CD4-positive, CD25-positive, alpha-beta regulatory T cell (primary cell): ENCODE data around the gene ANTXR2. TPM values are rescaled to one million over a fixed set of nuclear protein-coding genes. Genes with fewer than 3 reads are reported as not detected.

ENCODE experiments used
- ATAC-seq, 2 donors: fragments of 150-1000 bp; cut with Tn5 transposase; one replicate each; pipeline ENCODE4 v1.10.0; 2021; ENCODE audit warnings: low read depth in 2 of 2, moderate number of reproducible peaks in 2 of 2, moderate library complexity in 1 of 2
- DNase-seq, 3 donors: peaks; one replicate each; pipeline versions ENCODE4 v3.0.0 to v3.0.0-alpha.2; 2012 to 2022; ENCODE audit warnings: mixed read lengths in 1 of 3
- H3K27ac ChIP-seq: one replicate; pipeline ENCODE4 v1.7.0; 2013; ENCODE audit warnings: mild to moderate bottlenecking, low read length; ENCODE audit not compliant: insufficient read depth, poor library complexity, severe bottlenecking
- H3K27me3 ChIP-seq: one replicate; pipeline ENCODE4 v1.7.0; 2013; ENCODE audit warnings: low read length; ENCODE audit not compliant: control insufficient read depth, insufficient read depth
- H3K36me3 ChIP-seq: one replicate; pipeline ENCODE4 v1.7.0; 2013; ENCODE audit warnings: mild to moderate bottlenecking, low read length, moderate library complexity; ENCODE audit not compliant: control insufficient read depth, insufficient read depth
- H3K4me1 ChIP-seq: 2 replicates; pipeline ENCODE4 v1.7.0; 2013; ENCODE audit warnings: mild to moderate bottlenecking, low read length; ENCODE audit not compliant: insufficient read depth, control insufficient read depth, poor library complexity, severe bottlenecking
- H3K4me3 ChIP-seq: one replicate; pipeline ENCODE4 v1.7.0; 2013; ENCODE audit warnings: low read depth, mild to moderate bottlenecking, low read length, moderate library complexity
- H3K9me3 ChIP-seq, 2 experiments: 1 replicate in 1 of 2; 2 replicates in 1 of 2; pipeline ENCODE4 v1.7.0; 2013; ENCODE audit warnings: low read length in 2 of 2, mild to moderate bottlenecking in 1 of 2, moderate library complexity in 1 of 2; ENCODE audit not compliant: control insufficient read depth in 2 of 2
- H3K27ac Mint-ChIP-seq, 3 donors: one replicate each; pipeline ENCODE4 v1.8.0; 2020 to 2022; ENCODE audit warnings: mild to moderate bottlenecking in 3 of 3, mixed read lengths in 3 of 3, moderate library complexity in 2 of 3
- H3K27me3 Mint-ChIP-seq: one replicate; pipeline ENCODE4 v1.8.0; 2022; ENCODE audit warnings: mild to moderate bottlenecking, mixed read lengths
- H3K36me3 Mint-ChIP-seq: one replicate; pipeline ENCODE4 v1.8.0; 2020; ENCODE audit warnings: mixed read lengths
- H3K4me1 Mint-ChIP-seq, 4 donors: one replicate each; pipeline ENCODE4 v1.8.0; 2020 to 2022; ENCODE audit warnings: mixed read lengths in 4 of 4, mild to moderate bottlenecking in 1 of 4
- H3K4me3 Mint-ChIP-seq, 4 donors: one replicate each; pipeline ENCODE4 v1.8.0; 2020 to 2022; ENCODE audit warnings: mild to moderate bottlenecking in 4 of 4, mixed read lengths in 4 of 4, moderate library complexity in 3 of 4
- H3K9me3 Mint-ChIP-seq, 7 donors: one replicate each; pipeline ENCODE4 v1.8.0; 2020 to 2022; ENCODE audit warnings: mixed read lengths in 7 of 7, mild to moderate bottlenecking in 3 of 7, moderate library complexity in 2 of 7
- polyA plus RNA-seq, 4 donors: library from polyadenylated mRNA; unstranded; fragments of 300-500 nt; fragmentation: Illumina TruSeq; gene quantifications; one replicate each; pipeline ENCODE4 v1.2.3, GENCODE V29; 2021
- total RNA-seq: library from RNA; stranded (reverse); gene quantifications from one replicate; pipeline ENCODE4 v1.2.3, GENCODE V29; 2022

The ANTXR2 gene
- total and polyA plus RNA-seq, 5 donors from 2014 or later: 66.4 to 117 (median 70.2) TPM

DNA sequence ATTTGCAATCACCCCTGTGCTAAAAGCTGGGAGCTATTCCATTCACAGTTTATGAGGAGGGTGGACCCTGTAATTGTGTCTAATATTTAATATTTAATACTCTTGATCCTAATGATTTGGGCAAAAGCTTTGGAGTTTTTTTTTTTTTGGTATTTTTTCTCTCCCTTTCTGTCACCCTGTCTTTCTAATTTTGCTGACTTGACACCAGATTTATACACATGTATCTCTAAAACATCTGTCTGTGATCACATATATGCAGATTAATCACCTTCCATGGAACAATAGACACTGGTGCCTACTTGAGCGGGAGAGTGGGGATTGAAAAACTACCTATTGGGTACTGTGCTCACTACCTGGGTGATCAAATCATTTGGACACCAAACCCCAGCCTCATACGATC lies 18.7 kb upstream of the ANTXR2 start:
- H3K4me3 ChIP-seq: no peak overlapping the region
- no peak for ATAC-seq
- Mint-ChIP-seq H3K27ac (no peak overlapping the region), H3K27me3 (no peaks in the 10 kb centered on the region), H3K9me3 (no peaks in the 10 kb centered on the region), H3K36me3 (no peaks in the 10 kb centered on the region), H3K4me1 (peaks cover 2 to 5% (median 4%) of the 10 kb centered on the region in 4 donors), H3K4me3 (no peak overlapping the region)
- no peaks in the 10 kb centered on the region for H3K9me3 ChIP-seq
- H3K36me3 ChIP-seq: no peaks in the 10 kb centered on the region
- no peaks in the 10 kb centered on the region for H3K4me1 ChIP-seq
- no peak overlapping the region for H3K27ac ChIP-seq
- no peaks in the 10 kb centered on the region for H3K27me3 ChIP-seq
- DNase-seq: no peak

DNA sequence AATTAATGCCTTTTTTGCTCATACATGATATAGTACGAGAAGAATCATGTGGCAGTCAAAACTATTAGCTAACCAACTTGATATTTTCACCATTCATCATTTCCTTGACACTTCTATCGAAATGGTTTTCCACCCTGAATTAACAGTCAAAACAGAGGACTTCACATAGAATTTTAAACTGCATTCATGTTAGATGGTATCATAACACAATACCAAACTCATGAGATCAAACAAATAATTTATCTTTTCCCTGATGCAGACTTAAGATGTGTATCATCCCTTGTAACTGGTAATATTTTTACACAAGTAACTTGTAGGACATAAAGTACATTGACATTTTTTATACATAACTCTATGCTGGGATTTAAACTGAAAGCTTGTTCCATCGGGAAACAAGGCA lies 18.2 kb upstream of the ANTXR2 start:
- no peaks in the 10 kb centered on the region for H3K36me3 ChIP-seq

DNA sequence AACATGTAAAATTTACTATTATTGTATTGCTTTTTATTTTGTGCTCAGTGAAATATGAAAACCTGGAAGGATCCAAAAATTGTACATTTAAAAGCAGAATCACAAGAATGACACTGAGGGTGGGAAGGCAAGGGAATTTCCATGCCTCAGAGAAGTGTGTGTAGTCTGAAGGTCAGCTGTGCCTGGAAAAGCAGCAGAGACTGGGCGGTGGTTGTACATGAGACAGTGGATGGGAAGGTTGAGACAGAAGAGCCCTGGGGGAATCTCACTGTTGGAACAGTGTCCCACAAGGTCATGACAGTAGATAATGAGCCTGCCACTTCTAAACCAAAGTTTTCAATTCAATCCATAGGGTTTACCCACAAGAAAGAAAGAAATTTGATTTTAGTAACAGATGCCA lies 17.1 kb upstream of the ANTXR2 start:
- peaks cover 2 to 5% (median 4%) of the 10 kb centered on the region in 4 donors for H3K4me1 Mint-ChIP-seq
- ATAC-seq (no peak), DNase-seq (no peak)
- no peak overlapping the region for H3K4me3 Mint-ChIP-seq
- no peaks in the 10 kb centered on the region for H3K36me3 Mint-ChIP-seq
- Histone ChIP-seq H3K36me3 (no peaks in the 10 kb centered on the region), H3K9me3 (no peaks in the 10 kb centered on the region), H3K27ac (no peak overlapping the region), H3K4me1 (no peaks in the 10 kb centered on the region), H3K27me3 (no peaks in the 10 kb centered on the region), H3K4me3 (no peak overlapping the region)
- no peaks in the 10 kb centered on the region for H3K27me3 Mint-ChIP-seq
- no peak overlapping the region for H3K27ac Mint-ChIP-seq
- H3K9me3 Mint-ChIP-seq: no peaks in the 10 kb centered on the region

More for the DNA sequence above, 18.2 kb upstream of the ANTXR2 start:
- peaks cover 2 to 5% (median 4%) of the 10 kb centered on the region in 4 donors for H3K4me1 Mint-ChIP-seq
- H3K27ac Mint-ChIP-seq: no peak overlapping the region
- no peak for DNase-seq
- no peak overlapping the region for H3K4me3 Mint-ChIP-seq
- Histone ChIP-seq H3K4me3 (no peak overlapping the region), H3K4me1 (no peaks in the 10 kb centered on the region), H3K27ac (no peak overlapping the region), H3K27me3 (no peaks in the 10 kb centered on the region), H3K9me3 (no peaks in the 10 kb centered on the region)
- no peaks in the 10 kb centered on the region for H3K9me3 Mint-ChIP-seq
- H3K27me3 Mint-ChIP-seq: no peaks in the 10 kb centered on the region
- H3K36me3 Mint-ChIP-seq: no peaks in the 10 kb centered on the region
- ATAC-seq: no peak

DNA sequence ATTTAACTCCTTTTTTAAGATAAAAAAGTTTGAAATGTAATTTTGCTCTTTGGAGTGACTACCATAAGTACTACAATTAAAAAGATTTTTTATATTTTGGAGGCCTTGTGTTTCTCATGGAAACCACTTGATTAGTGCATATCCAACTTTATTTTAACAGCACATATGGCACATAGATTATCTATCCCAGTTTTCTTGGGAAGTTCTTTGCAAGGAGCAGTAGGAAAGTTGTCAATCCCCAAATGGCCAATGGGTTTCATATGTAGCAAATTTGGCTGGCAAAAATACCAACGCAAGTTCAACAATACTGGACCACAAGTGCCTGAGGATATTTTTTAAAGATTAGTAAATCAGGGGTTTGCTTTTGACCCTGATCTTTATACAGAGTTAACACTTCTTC lies 15.4 kb upstream of the ANTXR2 start:
- H3K9me3 ChIP-seq: no peaks in the 10 kb centered on the region
- H3K27ac ChIP-seq: no peak overlapping the region
- H3K36me3 ChIP-seq: no peaks in the 10 kb centered on the region
- Mint-ChIP-seq H3K4me3 (no peak overlapping the region), H3K9me3 (no peaks in the 10 kb centered on the region), H3K27me3 (no peaks in the 10 kb centered on the region), H3K36me3 (no peaks in the 10 kb centered on the region), H3K27ac (no peak overlapping the region), H3K4me1 (peaks cover 2 to 5% (median 4%) of the 10 kb centered on the region in 4 donors)
- H3K4me3 ChIP-seq: no peak overlapping the region
- ATAC-seq: no peak
- no peaks in the 10 kb centered on the region for H3K27me3 ChIP-seq
- no peaks in the 10 kb centered on the region for H3K4me1 ChIP-seq
- no peak for DNase-seq

DNA sequence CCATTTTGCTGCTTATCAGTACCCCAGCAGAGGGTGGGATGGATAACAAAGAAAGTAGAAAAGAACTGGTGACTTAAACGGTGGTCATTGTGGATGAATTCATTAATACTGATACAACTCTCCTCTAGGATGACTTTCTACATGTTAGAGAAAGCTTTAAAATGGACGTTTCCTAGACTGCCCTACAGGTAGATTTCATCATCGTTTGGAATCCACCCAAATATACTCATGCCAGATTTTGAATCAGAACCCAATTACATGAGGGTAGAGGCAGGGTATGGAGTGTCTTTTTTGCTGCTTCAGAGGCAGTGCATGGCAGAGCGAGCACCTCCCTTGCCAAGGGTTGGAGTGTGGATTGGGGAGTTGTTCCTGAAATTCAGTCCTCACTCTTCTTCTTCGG lies 13.3 kb upstream of the ANTXR2 start:
- H3K4me3 Mint-ChIP-seq: no peak overlapping the region
- no peak for DNase-seq
- no peak overlapping the region for H3K27ac ChIP-seq
- H3K27me3 Mint-ChIP-seq: no peaks in the 10 kb centered on the region
- H3K4me3 ChIP-seq: no peak overlapping the region
- H3K36me3 Mint-ChIP-seq: no peaks in the 10 kb centered on the region
- no peaks in the 10 kb centered on the region for H3K9me3 ChIP-seq
- no peaks in the 10 kb centered on the region for H3K4me1 ChIP-seq
- peaks cover 0 to 6% (median 0%) of the 10 kb centered on the region in 4 donors for H3K4me1 Mint-ChIP-seq
- H3K27ac Mint-ChIP-seq: no peak overlapping the region
- no peak for ATAC-seq
- H3K27me3 ChIP-seq: no peaks in the 10 kb centered on the region
- H3K36me3 ChIP-seq: no peaks in the 10 kb centered on the region
- no peaks in the 10 kb centered on the region for H3K9me3 Mint-ChIP-seq

DNA sequence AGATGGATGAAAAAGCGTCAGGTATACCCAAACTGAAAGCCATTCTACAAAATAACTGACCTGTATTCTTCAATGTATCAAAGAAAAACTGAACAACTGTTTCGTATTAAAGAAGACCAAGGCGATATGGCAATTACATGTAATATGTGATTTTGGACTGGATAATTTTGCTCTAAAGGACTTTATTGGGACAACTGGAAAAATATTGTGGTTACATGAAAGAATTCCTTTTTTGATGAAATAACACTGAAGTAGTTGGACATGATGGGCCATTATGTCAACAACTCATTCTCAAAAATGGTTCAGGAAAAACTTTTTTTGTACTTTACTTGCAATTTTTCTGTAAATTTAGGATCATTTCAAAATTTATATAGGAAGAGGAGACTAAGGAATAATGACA lies 12.1 kb upstream of the ANTXR2 start:
- H3K36me3 ChIP-seq: no peaks in the 10 kb centered on the region
- no peaks in the 10 kb centered on the region for H3K9me3 ChIP-seq
- Mint-ChIP-seq H3K36me3 (no peaks in the 10 kb centered on the region), H3K4me3 (no peak overlapping the region), H3K4me1 (peaks cover 0 to 4% (median 0%) of the 10 kb centered on the region in 4 donors), H3K27ac (no peak overlapping the region), H3K27me3 (no peaks in the 10 kb centered on the region), H3K9me3 (peaks cover 0 to 2% (median 0%) of the 10 kb centered on the region in 7 donors)
- H3K4me3 ChIP-seq: no peak overlapping the region
- ATAC-seq (no peak), DNase-seq (no peak)
- no peaks in the 10 kb centered on the region for H3K4me1 ChIP-seq
- no peaks in the 10 kb centered on the region for H3K27me3 ChIP-seq
- H3K27ac ChIP-seq: no peak overlapping the region

DNA sequence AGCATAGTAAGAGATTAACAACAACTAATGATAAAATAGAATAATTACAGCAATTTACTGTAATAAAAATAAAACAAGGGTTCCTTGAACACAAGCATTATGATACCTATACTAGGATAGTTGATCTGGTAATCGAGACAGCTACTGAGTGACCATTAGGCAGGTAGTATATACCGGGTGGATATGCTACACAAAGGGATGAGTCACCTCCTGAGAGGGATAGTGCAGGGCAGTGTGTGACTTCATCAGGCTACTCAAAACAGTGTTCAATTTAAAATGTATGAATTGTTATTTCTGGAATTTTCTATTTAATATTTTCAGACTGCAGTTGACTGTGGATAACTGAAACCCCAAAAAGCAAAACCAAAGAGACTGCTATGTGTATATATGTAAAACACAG lies 9.7 kb upstream of the ANTXR2 start:
- Mint-ChIP-seq H3K36me3 (no peaks in the 10 kb centered on the region), H3K27me3 (no peaks in the 10 kb centered on the region), H3K4me3 (no peak overlapping the region), H3K27ac (no peak overlapping the region), H3K4me1 (peaks cover 3 to 9% (median 4%) of the 10 kb centered on the region in 4 donors), H3K9me3 (peaks cover 0 to 2% (median 0%) of the 10 kb centered on the region in 7 donors)
- Histone ChIP-seq H3K27me3 (no peaks in the 10 kb centered on the region), H3K27ac (no peak overlapping the region), H3K4me3 (no peak overlapping the region), H3K36me3 (no peaks in the 10 kb centered on the region), H3K4me1 (peaks cover under 1% of the 10 kb centered on the region), H3K9me3 (no peaks in the 10 kb centered on the region)
- ATAC-seq: no peak
- no peak for DNase-seq

DNA sequence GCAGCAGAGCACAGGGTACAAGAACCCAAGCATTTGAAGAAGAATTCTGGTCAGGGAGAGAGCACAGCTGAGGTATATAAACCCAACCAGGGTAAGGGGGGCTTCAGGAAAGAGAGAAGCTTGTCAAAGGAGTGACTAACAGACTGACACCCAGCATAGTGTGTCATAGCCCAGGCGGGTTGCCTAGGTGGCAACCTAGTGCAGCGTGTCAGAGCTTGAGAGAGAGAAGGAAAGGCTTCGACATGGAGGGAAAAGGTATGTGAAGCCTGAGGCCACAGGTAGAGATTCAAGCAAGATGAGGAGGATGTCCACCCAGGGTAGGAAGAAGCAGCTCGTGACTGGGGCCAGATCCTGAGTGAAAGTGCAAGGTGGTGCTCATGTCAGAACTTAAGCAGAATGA lies 8.5 kb upstream of the ANTXR2 start:
- no peak overlapping the region for H3K27ac Mint-ChIP-seq
- peaks cover 0 to 2% (median 0%) of the 10 kb centered on the region in 7 donors for H3K9me3 Mint-ChIP-seq
- H3K4me3 Mint-ChIP-seq: no peak overlapping the region
- H3K27me3 ChIP-seq: no peaks in the 10 kb centered on the region
- peaks cover 5% of the 10 kb centered on the region for H3K4me1 ChIP-seq
- peaks cover 6 to 10% (median 7%) of the 10 kb centered on the region in 4 donors for H3K4me1 Mint-ChIP-seq
- no peaks in the 10 kb centered on the region for H3K36me3 Mint-ChIP-seq
- no peaks in the 10 kb centered on the region for H3K27me3 Mint-ChIP-seq
- ATAC-seq: no peak
- H3K27ac ChIP-seq: no peak overlapping the region
- DNase-seq: no peak
- no peak overlapping the region for H3K4me3 ChIP-seq
- H3K9me3 ChIP-seq: no peaks in the 10 kb centered on the region
- H3K36me3 ChIP-seq: no peaks in the 10 kb centered on the region
